Tibial nerve (tissue), 4 donors: ENCODE data around the gene PARD6G. TPM values are rescaled to one million over a fixed set of nuclear protein-coding genes. Genes with fewer than 3 reads are reported as not detected.
"Not testable (repeated sequence)": the region's sequence is repeated elsewhere in the genome, so short reads cannot be mapped to it uniquely, and the experiment has no call there.

Experiments used
- DNase-seq, 2 donors: peaks; one replicate each; pipeline ENCODE4 v3.0.0-alpha.2; 2019; ENCODE audit warnings: low spot score in 2 of 2
- H3K27ac ChIP-seq, 4 donors: fragments of 200-600 bp; sonication (generic) in 3 of 4; one replicate each; pipeline ENCODE4 v1.5.1; 2017 to 2019; ENCODE audit warnings: mild to moderate bottlenecking in 1 of 4
- H3K27me3 ChIP-seq, 2 donors: fragments of 200-600 bp; sonication (generic) in 1 of 2; one replicate each; pipeline versions ENCODE4 v1.5.1 to v1.6.0; 2017 to 2019
- H3K36me3 ChIP-seq, 3 donors: fragments of 200-600 bp; sonication (generic); one replicate each; pipeline ENCODE4 v1.5.1; 2018 to 2019
- H3K4me1 ChIP-seq, 4 donors: fragments of 200-600 bp; sonication (generic) in 3 of 4; one replicate each; pipeline ENCODE4 v1.5.1; 2017 to 2019
- H3K4me3 ChIP-seq, 4 donors: fragments of 200-600 bp; sonication (generic) in 3 of 4; one replicate each; pipeline ENCODE4 v1.5.1; 2017 to 2019; ENCODE audit warnings: mild to moderate bottlenecking in 1 of 4, moderate library complexity in 1 of 4
- H3K9me3 ChIP-seq, 4 donors: fragments of 200-600 bp; sonication (generic) in 3 of 4; one replicate each; pipeline ENCODE4 v1.5.1; 2017 to 2019
- CTCF ChIP-seq, 5 experiments: fragments of 200-600 bp in 3 of 5; fragments of 450-650 bp in 2 of 5; sonication (generic) in 3 of 5; IDR thresholded peaks; one replicate each; pipeline ENCODE4 v1.5.1; 2016 to 2019; ENCODE audit warnings: antibody characterized with exemption in 5 of 5, mild to moderate bottlenecking in 3 of 5, moderate library complexity in 2 of 5
- EP300 ChIP-seq, 2 donors: sonication (generic); formaldehyde crosslinking; IDR thresholded peaks; one replicate each; pipeline ENCODE4 v1.6.1; 2017; ENCODE audit warnings: antibody characterized with exemption in 2 of 2, mild to moderate bottlenecking in 1 of 2
- POLR2A ChIP-seq, 2 donors: fragments of 450-650 bp; IDR thresholded peaks; one replicate each; pipeline ENCODE4 v1.6.1; 2017; ENCODE audit warnings: antibody characterized with exemption in 2 of 2, mild to moderate bottlenecking in 2 of 2, moderate library complexity in 2 of 2
- WGBS, 2 donors: methylation state at CpG; one replicate each; pipeline ENCODE4 v1.1.5; 2018; 5-methylcytosine and 5-hydroxymethylcytosine counted together
- total RNA-seq, 4 donors: library from RNA; depleted of rRNA; stranded (reverse); fragments of >200 nt; gene quantifications; one replicate each; pipeline ENCODE4 v1.1.0, GENCODE V29; 2016

Gene PARD6G
- total RNA-seq, 4 donors from 2014 or later: 10.2 to 10.7 (median 10.4) TPM

GRCh38 chr18:80229363-80229762, 18.0 kb downstream of the PARD6G start:
- no peak for TF ChIP-seq CTCF (IDR thresholded peaks at IDR 0.05)
- no peak overlapping the region for H3K27ac ChIP-seq
- no peaks in the 10 kb centered on the region for H3K9me3 ChIP-seq
- no peak overlapping the region for H3K4me3 ChIP-seq
- WGBS, 2 donors: 31 to 34% methylated on average over 3 of the region's 3 CpGs
- H3K36me3 ChIP-seq: no peaks in the 10 kb centered on the region
- DNase-seq: no peak
- peaks cover 0 to 4% (median 0%) of the 10 kb centered on the region in 4 donors for H3K4me1 ChIP-seq
- no peaks in the 10 kb centered on the region for H3K27me3 ChIP-seq

GRCh38 chr18:80228051-80228848, 19.1 kb downstream of the PARD6G start:
- H3K4me3 ChIP-seq: no peak overlapping the region
- TF ChIP-seq POLR2A (IDR thresholded peaks at IDR 0.05) (no peak), CTCF (IDR thresholded peaks at IDR 0.05) (no peak), EP300 (IDR thresholded peaks at IDR 0.05) (no peak)
- WGBS, 2 donors: 89 to 90% methylated on average over 16 to 18 of the region's 18 CpGs
- no peaks in the 10 kb centered on the region for H3K9me3 ChIP-seq
- no peak overlapping the region for H3K27ac ChIP-seq
- H3K27me3 ChIP-seq: no peaks in the 10 kb centered on the region
- DNase-seq: no peak
- peaks cover 0 to 4% (median 0%) of the 10 kb centered on the region in 4 donors for H3K4me1 ChIP-seq
- H3K36me3 ChIP-seq: no peaks in the 10 kb centered on the region

- H3K27ac ChIP-seq: no peak overlapping the region
- DNase-seq: no peak
- H3K4me3 ChIP-seq: no peak overlapping the region
- H3K9me3 ChIP-seq: no peaks in the 10 kb centered on the region
- no peaks in the 10 kb centered on the region for H3K36me3 ChIP-seq
- H3K4me1 ChIP-seq: peaks cover 0 to 4% (median 0%) of the 10 kb centered on the region in 4 donors
- 83 to 94% methylated on average over 5 of the region's 5 CpGs for WGBS, 2 donors
- TF ChIP-seq CTCF (IDR thresholded peaks at IDR 0.05) (no peak), POLR2A (IDR thresholded peaks at IDR 0.05) (no peak), EP300 (IDR thresholded peaks at IDR 0.05) (no peak)
- no peaks in the 10 kb centered on the region for H3K27me3 ChIP-seq
Observed at GRCh38 chr18:80227472-80227871, 19.8 kb downstream of the PARD6G start.

GRCh38 chr18:80225685-80226084, 21.6 kb downstream of the PARD6G start:
- H3K36me3 ChIP-seq: no peaks in the 10 kb centered on the region
- H3K9me3 ChIP-seq: peaks cover 0 to 5% (median 0%) of the 10 kb centered on the region in 4 donors
- H3K27ac ChIP-seq: no peak overlapping the region
- peaks cover 0 to 4% (median 0%) of the 10 kb centered on the region in 4 donors for H3K4me1 ChIP-seq
- H3K27me3 ChIP-seq: no peaks in the 10 kb centered on the region
- no peak overlapping the region for H3K4me3 ChIP-seq
- TF ChIP-seq EP300 (IDR thresholded peaks at IDR 0.05): no peak
- TF ChIP-seq CTCF (IDR thresholded peaks at IDR 0.05): no peak
- no peak for TF ChIP-seq POLR2A (IDR thresholded peaks at IDR 0.05)
- DNase-seq: no peak
- 47 to 72% methylated on average over 4 of the region's 4 CpGs for WGBS, 2 donors

GRCh38 chr18:80223581-80224148, 23.6 kb downstream of the PARD6G start:
- Histone ChIP-seq H3K4me1 (peaks cover 0 to 4% (median 0%) of the 10 kb centered on the region in 4 donors), H3K9me3 (peaks cover 0 to 5% (median 0%) of the 10 kb centered on the region in 4 donors), H3K27me3 (no peaks in the 10 kb centered on the region), H3K27ac (no peak overlapping the region), H3K36me3 (no peaks in the 10 kb centered on the region), H3K4me3 (no peak overlapping the region)
- no peak for DNase-seq
- 69 to 79% methylated on average over 4 of the region's 4 CpGs for WGBS, 2 donors
- TF ChIP-seq EP300 (IDR thresholded peaks at IDR 0.05) (no peak), CTCF (IDR thresholded peaks at IDR 0.05) (no peak), POLR2A (IDR thresholded peaks at IDR 0.05) (no peak)

GRCh38 chr18:80219488-80219887, 27.8 kb downstream of the PARD6G start:
- H3K27me3 ChIP-seq, H3K9me3 ChIP-seq, DNase-seq, H3K4me1 ChIP-seq, H3K27ac ChIP-seq, H3K36me3 ChIP-seq, H3K4me3 ChIP-seq: not testable (repeated sequence)
- WGBS, 2 donors: 87 to 88% methylated on average over 4 of the region's 4 CpGs
